SH-SY5Y (cell line): ENCODE data around the gene SLC4A8.

Source experiments
- GATA2 ChIP-seq: IDR thresholded peaks from 2 replicates; pipeline ENCODE4 v1.6.1; 2011; ENCODE audit warnings: mild to moderate bottlenecking, low read depth, low read length
- GATA3 ChIP-seq: IDR thresholded peaks from 2 replicates; pipeline ENCODE4 v1.6.1; 2011; ENCODE audit warnings: low read depth, mild to moderate bottlenecking, low read length, moderate library complexity

GRCh38 chr12:51458635-51459034 is 34.0 kb downstream of the SLC4A8 start:
- TF ChIP-seq GATA2 = no peak
- no peak for TF ChIP-seq GATA3
